Sigmoid colon (tissue), 7 donors: Measurements from ENCODE around the gene SNAP29. TPM values are rescaled to one million over a fixed set of nuclear protein-coding genes. Genes with fewer than 3 reads are reported as not detected.

Source experiments
- DNase-seq: peaks from one replicate; pipeline ENCODE4 v3.0.0-alpha.2; 2019
- H3K27ac ChIP-seq, 4 donors: fragments of 200-600 bp; sonication (generic); one replicate each; pipeline ENCODE4 v1.5.1; 2016 to 2019; ENCODE audit warnings: mild to moderate bottlenecking in 1 of 4
- H3K27me3 ChIP-seq, 3 donors: fragments of 200-600 bp; sonication (generic); one replicate each; pipeline ENCODE4 v1.5.1; 2019; ENCODE audit warnings: mild to moderate bottlenecking in 1 of 3
- H3K36me3 ChIP-seq, 4 donors: fragments of 200-600 bp; sonication (generic); one replicate each; pipeline ENCODE4 v1.5.1; 2016 to 2019
- H3K4me1 ChIP-seq, 4 donors: fragments of 200-600 bp; sonication (generic); one replicate each; pipeline ENCODE4 v1.5.1; 2017 to 2019
- H3K4me3 ChIP-seq, 4 donors: fragments of 200-600 bp; sonication (generic); one replicate each; pipeline ENCODE4 v1.5.1; 2017 to 2019; ENCODE audit warnings: mild to moderate bottlenecking in 2 of 4, moderate library complexity in 1 of 4
- H3K9me3 ChIP-seq, 4 donors: fragments of 200-600 bp in 3 of 4; sonication (generic) in 3 of 4; one replicate each; pipeline versions ENCODE4 v1.5.1 to v1.6.1; 2013 to 2019
- CTCF ChIP-seq, 4 experiments: fragments of 450-650 bp in 3 of 4; fragments of 200-600 bp in 1 of 4; IDR thresholded peaks; one replicate each; pipeline ENCODE4 v1.5.1; 2016 to 2019; ENCODE audit warnings: antibody characterized with exemption in 4 of 4, mild to moderate bottlenecking in 3 of 4, moderate library complexity in 2 of 4
- EP300 ChIP-seq, 4 donors: sonication (generic); formaldehyde crosslinking; IDR thresholded peaks; one replicate each; pipeline ENCODE4 v1.6.1; 2017; ENCODE audit warnings: antibody characterized with exemption in 4 of 4
- POLR2A ChIP-seq, 2 donors: fragments of 450-650 bp; IDR thresholded peaks; one replicate each; pipeline ENCODE4 v1.6.1; 2016; ENCODE audit warnings: antibody characterized with exemption in 2 of 2, mild to moderate bottlenecking in 2 of 2, moderate library complexity in 2 of 2
- POLR2AphosphoS5 ChIP-seq, 4 donors: sonication (generic); formaldehyde crosslinking; IDR thresholded peaks; one replicate each; pipeline ENCODE4 v1.6.1; 2017; ENCODE audit warnings: antibody characterized with exemption in 4 of 4
- WGBS, 2 donors: extraction: QIAGEN DNeasy Blood & Tissue Kit; methylation state at CpG; one replicate each; pipeline ENCODE4 v1.1.7; 2013; 5-methylcytosine and 5-hydroxymethylcytosine counted together
- intact Hi-C: fragments of 100-400 bp; cut with DNase I; formaldehyde crosslinking; loops from one replicate; pipeline ENCODE4 v1.15.1; 2023
- polyA plus RNA-seq, 3 donors: library from polyadenylated mRNA; stranded (reverse); fragments of 200-250 nt; gene quantifications; one replicate each; pipeline ENCODE4 v1.2.3, GENCODE V29; 2013
- total RNA-seq, 4 donors: library from RNA; depleted of rRNA; stranded (reverse); fragments of >200 nt; gene quantifications; one replicate each; pipeline ENCODE4 v1.1.0, GENCODE V29; 2016
- donor health status: healthy with polysubstance abuse.
- donor health status: Bipolar disorder and iron deficiency.
- donor health status: healthy.

SNAP29 gene
- total and polyA plus RNA-seq, 7 donors: 16.2 to 25.5 (median 20.6) TPM

DNA sequence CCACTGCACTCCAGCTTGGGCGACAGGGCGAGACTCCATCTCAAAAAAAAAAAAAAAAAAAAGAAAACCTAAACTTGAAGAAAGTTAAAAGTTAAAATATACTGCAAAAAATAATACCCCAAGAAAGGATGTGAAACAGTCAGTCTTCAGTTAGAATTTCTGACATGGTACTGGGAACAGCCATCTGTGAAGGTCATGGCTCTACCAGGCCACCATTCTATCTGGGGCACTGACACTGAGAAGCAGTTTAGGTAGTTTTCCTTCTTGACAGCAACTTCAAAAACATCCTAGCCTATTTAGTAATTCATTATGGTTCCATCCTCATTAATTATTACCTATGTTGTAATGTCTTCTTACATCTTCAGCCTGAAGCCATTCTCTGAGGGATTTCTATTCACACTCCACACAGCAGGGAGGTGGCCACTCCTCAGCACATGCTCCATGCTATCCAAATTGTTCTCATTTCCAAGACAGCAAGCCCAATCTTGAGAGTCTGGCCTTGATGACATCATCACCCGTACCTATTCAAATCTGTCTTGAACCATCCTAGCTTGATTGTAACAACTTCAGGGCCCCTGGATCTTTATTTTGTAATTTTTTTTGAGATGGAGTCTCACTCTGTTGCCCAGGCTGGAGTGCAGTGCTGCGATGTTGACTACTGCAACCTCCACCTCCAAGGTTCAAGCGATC lies 46.7 kb upstream of the SNAP29 start:
- no peaks in the 10 kb centered on the region for H3K27me3 ChIP-seq
- peaks cover 3 to 93% (median 54%) of the 10 kb centered on the region in 4 donors for H3K36me3 ChIP-seq
- peaks cover 0 to 4% (median 0%) of the 10 kb centered on the region in 4 donors for H3K4me1 ChIP-seq
- intact Hi-C loops: no loop called here
- no peak overlapping the region for H3K27ac ChIP-seq
- TF ChIP-seq EP300 (IDR thresholded peaks at IDR 0.05) (no peak), CTCF (IDR thresholded peaks at IDR 0.05) (no peak), POLR2AphosphoS5 (IDR thresholded peaks at IDR 0.05) (no peak), POLR2A (IDR thresholded peaks at IDR 0.05) (no peak)
- WGBS, 2 donors: 98% methylated on average over 5 of the region's 5 CpGs
- H3K9me3 ChIP-seq: no peaks in the 10 kb centered on the region
- no peak overlapping the region for H3K4me3 ChIP-seq
- no peak for DNase-seq

- H3K4me1 ChIP-seq: no peaks in the 10 kb centered on the region
- H3K4me3 ChIP-seq: no peak overlapping the region
- intact Hi-C loops: no loop called here
- H3K27me3 ChIP-seq: no peaks in the 10 kb centered on the region
- 96% methylated on average over 4 of the region's 4 CpGs for WGBS, 2 donors
- TF ChIP-seq EP300 (IDR thresholded peaks at IDR 0.05): no peak
- TF ChIP-seq POLR2A (IDR thresholded peaks at IDR 0.05): no peak
- no peak for TF ChIP-seq POLR2AphosphoS5 (IDR thresholded peaks at IDR 0.05)
- no peak for TF ChIP-seq CTCF (IDR thresholded peaks at IDR 0.05)
- DNase-seq: no peak
- H3K36me3 ChIP-seq: peaks cover 3 to 93% (median 51%) of the 10 kb centered on the region in 4 donors
- H3K9me3 ChIP-seq: no peaks in the 10 kb centered on the region
- no peak overlapping the region for H3K27ac ChIP-seq
These were observed 45.8 kb upstream of the SNAP29 start for GRCh38 chr22:20813056-20813455.

- Histone ChIP-seq H3K4me1 (no peaks in the 10 kb centered on the region), H3K4me3 (no peak overlapping the region), H3K27ac (no peak overlapping the region), H3K36me3 (peaks cover 3 to 95% (median 52%) of the 10 kb centered on the region in 4 donors), H3K9me3 (no peaks in the 10 kb centered on the region), H3K27me3 (no peaks in the 10 kb centered on the region)
- TF ChIP-seq POLR2AphosphoS5 (IDR thresholded peaks at IDR 0.05): no peak
- TF ChIP-seq EP300 (IDR thresholded peaks at IDR 0.05): no peak
- no peak for TF ChIP-seq POLR2A (IDR thresholded peaks at IDR 0.05)
- TF ChIP-seq CTCF (IDR thresholded peaks at IDR 0.05): no peak
- WGBS, 2 donors: 88 to 94% methylated on average over 5 of the region's 5 CpGs
- DNase-seq: no peak
- intact Hi-C loops: no loop called here
These were observed 44.5 kb upstream of the SNAP29 start for GRCh38 chr22:20814221-20814808.

DNA sequence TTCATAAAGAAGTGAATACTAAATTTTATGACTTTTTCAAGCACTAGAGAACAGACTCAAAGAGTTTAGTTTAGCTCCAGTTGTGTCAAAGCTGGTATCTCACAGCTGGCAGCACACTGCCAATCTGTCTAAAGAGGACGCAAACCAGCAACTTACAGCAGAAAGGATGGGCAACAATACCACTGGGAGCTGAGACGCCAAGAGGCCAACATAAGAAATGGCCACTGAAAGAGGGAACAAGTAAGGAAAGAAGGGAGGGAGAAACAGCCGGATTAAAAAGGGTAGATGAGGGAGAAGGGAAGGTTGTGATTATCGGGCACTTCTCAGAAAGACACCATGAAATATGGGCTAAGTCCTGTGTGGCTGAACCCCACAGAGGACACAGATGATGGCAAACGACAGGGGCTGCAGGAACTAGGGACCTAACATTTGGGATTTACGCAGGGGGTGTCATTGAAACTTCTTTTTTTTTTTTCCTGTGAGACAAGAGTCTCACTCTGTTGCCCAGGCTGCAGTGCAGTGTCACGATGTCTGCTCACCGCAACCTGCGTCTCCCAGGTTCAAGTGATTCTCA lies 43.2 kb upstream of the SNAP29 start:
- intact Hi-C loops: no loop called here
- 96% methylated on average over 9 of the region's 9 CpGs for WGBS, 2 donors
- Histone ChIP-seq H3K27ac (no peak overlapping the region), H3K27me3 (no peaks in the 10 kb centered on the region), H3K36me3 (peaks cover 8 to 95% (median 50%) of the 10 kb centered on the region in 4 donors), H3K4me3 (no peak overlapping the region), H3K4me1 (no peaks in the 10 kb centered on the region), H3K9me3 (no peaks in the 10 kb centered on the region)
- DNase-seq: no peak
- TF ChIP-seq POLR2AphosphoS5 (IDR thresholded peaks at IDR 0.05) (no peak), POLR2A (IDR thresholded peaks at IDR 0.05) (no peak), CTCF (IDR thresholded peaks at IDR 0.05) (no peak), EP300 (IDR thresholded peaks at IDR 0.05) (no peak)
